OCI-M2 (cell line): ENCODE results near the gene PRKN.

ENCODE experiments used
- DNase-seq: peaks from one replicate; lab custom pipeline; 2025; ENCODE audit not compliant: unreplicated experiment; lab: John Stamatoyannopoulos, UW

Gene PRKN

DNA sequence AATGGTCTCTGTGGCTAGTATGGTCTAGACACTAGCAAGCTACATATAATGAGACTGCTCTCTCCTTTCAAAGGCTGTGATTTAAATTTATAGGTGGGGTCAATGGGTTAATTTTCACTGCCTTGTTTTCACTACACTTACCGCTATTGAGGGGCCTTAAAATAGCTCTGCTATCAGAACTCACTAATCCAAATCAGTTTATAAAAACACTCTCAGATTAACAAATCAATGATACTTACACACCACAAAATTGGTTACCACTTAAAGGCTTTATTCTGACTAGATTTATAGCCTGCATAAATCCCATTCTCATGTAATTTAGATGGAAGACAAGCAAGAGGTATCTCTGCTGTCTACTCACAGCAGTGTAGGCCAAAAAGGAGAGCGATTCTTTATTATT, 1140.7 kb downstream of the PRKN start:
- DNase-seq, result no peak

DNA sequence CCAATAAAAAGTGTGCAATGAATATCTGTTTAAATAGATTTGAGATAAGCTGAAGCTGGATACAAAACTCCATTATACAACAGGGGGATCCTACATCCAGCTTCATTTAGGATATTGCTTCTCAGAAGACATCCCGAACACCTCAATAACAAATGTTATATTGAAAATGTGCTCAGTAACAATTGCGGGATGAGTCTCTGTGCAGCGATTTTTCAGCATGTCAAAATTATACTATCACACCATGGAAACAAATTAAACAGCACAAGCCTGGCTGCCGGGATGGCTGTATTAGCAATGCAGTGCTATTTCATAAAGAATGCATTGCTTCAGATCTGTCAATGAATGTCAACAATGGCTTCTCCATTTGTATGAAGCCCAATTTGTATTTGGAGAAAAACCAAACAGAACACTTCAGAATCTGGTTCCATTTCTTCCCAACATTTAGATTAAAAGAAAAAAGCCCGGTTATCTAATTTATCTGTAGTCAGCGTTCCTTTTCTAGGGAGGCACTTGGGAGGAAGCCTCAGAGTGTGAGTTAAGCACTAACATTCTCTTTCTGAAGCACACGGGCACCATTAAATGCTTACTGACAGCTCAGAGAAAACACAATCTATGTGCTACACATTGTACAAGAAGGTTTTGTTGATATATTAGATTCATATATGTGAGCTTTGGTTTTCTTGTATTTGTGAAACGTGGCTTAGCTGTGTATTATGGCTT, 1142.8 kb downstream of the PRKN start:
- DNase-seq, result no peak

GRCh38 chr6:161584051-161584450, 1143.5 kb downstream of the PRKN start:
- no peak for DNase-seq

GRCh38 chr6:161583584-161583983, 1144.0 kb downstream of the PRKN start:
- no peak for DNase-seq

- DNase-seq, result no peak
Measured at GRCh38 chr6:161578478-161578877, 1149.1 kb downstream of the PRKN start.

- DNase-seq, result no peak
Measured at GRCh38 chr6:161575523-161576254, 1151.9 kb downstream of the PRKN start.

- no peak for DNase-seq
Measured at GRCh38 chr6:161568885-161569456, 1158.6 kb downstream of the PRKN start.

- DNase-seq, result no peak
Measured at GRCh38 chr6:161564952-161565351, 1162.6 kb downstream of the PRKN start.

DNA sequence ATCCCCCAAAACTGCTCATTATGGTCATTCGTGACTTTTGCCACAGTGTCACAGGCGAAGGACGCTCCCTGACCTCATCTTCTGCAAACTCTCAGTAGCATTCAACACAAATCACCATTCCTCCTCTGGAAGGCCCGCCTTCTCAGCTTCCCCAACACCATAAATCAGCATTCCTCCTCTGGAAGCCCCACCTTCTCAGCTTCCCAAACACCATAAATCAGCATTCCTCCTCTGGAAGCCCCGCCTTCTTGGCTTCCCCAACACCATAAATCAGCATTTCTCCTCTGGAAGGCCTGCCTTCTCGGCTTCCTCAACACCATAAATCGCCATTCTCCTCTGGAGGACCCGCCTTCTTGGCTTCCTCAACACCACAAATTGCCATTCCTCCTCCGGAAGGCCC, 1165.7 kb downstream of the PRKN start:
- no peak for DNase-seq

GRCh38 chr6:161557333-161558107, 1170.0 kb downstream of the PRKN start:
- no peak for DNase-seq

GRCh38 chr6:161554883-161555282, 1172.7 kb downstream of the PRKN start:
- DNase-seq, result no peak

DNA sequence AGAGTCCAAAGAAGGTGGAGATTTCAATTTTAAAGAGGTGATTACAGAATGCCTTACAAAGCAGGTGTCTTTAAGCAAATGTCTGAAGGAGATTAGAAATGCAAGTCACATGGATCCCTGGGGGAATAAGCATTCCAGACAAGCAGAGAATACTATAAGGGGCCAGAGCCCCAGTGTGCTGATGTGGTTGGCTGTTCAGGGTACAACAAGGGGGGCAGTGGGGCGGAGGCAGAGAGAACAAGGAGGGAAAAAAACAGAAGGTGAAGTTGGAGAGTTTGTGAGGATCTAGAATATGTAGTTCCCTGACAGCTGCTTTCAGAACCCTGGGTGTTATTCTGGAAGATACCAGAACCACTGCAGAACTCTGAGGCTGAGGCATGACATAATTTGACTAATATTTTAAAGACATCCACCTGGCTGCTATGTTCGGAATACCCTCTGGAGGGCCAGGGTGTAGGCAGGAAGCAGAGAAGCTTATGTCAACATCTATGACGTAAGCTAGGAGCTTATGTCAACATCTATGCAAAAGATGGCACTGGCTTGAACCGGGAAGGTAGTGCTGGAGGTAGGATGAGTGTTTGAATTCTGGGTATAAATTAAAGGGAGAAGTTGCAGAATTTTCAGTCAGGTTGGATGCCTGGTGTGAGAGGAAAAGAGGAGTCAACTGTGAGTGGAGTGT, 1177.5 kb downstream of the PRKN start:
- no peak for DNase-seq

DNA sequence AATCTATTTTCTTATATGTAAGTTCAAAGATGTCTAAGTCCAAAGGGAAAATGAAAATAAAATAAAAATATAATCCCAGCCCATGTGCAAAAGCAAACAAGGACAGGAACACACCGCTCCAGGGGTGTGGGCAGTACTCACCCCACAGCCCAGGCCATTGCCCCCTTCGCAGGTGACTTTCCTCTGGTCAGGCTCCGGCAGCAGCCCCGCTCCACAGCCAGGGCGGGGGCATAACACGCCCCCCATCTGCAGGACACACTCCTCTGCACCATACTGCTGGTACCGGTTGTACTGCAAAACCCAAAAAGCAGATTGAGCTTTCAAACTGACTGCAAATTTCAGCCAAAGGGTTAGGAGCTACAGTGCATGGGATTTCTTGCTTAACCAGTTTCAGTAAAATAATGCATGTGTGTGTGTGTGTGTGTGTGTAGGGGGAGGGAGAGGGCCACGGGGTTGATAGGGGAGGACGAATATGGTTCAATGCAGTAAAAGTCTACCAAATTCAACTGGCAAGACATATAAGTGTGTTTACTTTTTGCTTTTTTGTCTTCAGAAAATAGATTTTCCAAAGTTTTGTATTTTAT, 1178.8 kb downstream of the PRKN start:
- DNase-seq, result no peak

GRCh38 chr6:161547617-161548016, 1179.9 kb downstream of the PRKN start:
- DNase-seq, result no peak

DNA sequence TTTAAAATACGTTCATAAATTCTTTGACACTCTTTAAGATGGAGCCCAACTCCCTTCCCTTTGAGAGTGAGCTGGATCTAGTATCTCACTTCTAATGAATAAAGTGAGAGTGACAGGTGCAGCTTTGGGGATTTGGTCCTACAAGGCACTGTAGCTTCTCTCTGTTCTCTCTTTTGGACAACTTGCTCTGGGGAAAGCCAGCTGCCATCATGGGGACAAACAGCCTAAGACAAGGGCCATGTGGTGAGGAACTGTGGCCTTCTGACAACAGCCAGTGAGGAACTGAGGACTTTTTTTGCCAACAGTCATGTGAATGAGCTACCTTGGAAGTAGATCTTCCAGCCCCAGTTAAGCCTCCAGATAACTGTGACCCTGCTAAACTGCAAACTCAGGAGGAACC, 1180.9 kb downstream of the PRKN start:
- DNase-seq, result no peak

- no peak for DNase-seq
Measured at GRCh38 chr6:161545741-161546140, 1181.8 kb downstream of the PRKN start.

- DNase-seq, result no peak
Measured at GRCh38 chr6:161544801-161545480, 1182.6 kb downstream of the PRKN start.

DNA sequence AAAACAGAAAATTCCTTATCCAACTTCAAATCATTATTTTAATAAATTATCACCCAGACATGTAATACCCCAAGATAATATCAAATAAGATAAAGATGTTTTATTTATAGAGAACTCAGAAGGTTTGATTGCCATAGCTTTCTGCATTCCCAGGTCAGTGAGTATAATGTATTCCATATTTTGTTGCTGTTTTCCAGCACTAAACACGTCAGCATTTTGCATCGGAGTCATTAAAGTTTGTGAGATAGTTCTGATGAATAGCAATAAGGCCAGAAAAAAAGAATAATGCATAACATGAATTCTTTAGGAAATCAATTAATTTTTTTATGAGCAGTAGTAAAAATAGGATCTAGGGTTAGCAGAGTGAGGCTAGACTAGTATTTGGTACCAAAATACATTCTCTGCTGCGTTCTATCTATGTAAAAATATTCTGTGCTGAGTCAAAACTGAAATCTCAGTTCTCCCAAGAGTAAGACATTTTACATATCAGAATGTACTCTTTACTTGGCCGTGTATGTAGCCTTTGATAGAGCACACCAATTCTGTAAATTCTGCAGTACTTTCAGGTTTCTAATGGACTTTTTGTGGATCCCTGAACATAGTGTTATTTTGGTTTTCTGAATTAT, 1183.8 kb downstream of the PRKN start:
- DNase-seq, result no peak

GRCh38 chr6:161542346-161542980, 1185.1 kb downstream of the PRKN start:
- no peak for DNase-seq
